Measurements from ENCODE around the gene EFNA1. TPM values are rescaled to one million over a fixed set of nuclear protein-coding genes. Genes with fewer than 3 reads are reported as not detected.
A peak's percentile ranks its signal among the peaks of the same experiment; 100 is the strongest.

EFNA1 gene
- total and polyA plus RNA-seq, 2 of the 13 experiments (the other 11 are each of a cell fraction or from before 2014, with no cell fraction given) = 81.8 to 874 TPM

- no peak for TF ChIP-seq ZNF142 (CRISPR knock-in tag; IDR thresholded peaks at IDR 0.05)
- TF ChIP-seq ZNF281 (CRISPR knock-in tag; IDR thresholded peaks at IDR 0.05; ENCODE audit: borderline replicate concordance) = peak; percentile 94
- TF ChIP-seq HDAC1 (CRISPR knock-in tag; IDR thresholded peaks at IDR 0.05) = peak; percentile 89
- TF ChIP-seq STAG1 (CRISPR knock-in tag; IDR thresholded peaks at IDR 0.05) = no peak; the same call in 1 of the 2 replicates
- no peak for TF ChIP-seq LBX2 (CRISPR knock-in tag; IDR thresholded peaks at IDR 0.05; ENCODE audit: borderline replicate concordance)
- TF ChIP-seq ZSCAN12 (CRISPR knock-in tag; IDR thresholded peaks at IDR 0.05) = no peak
- TF ChIP-seq ZFP82 (CRISPR knock-in tag; IDR thresholded peaks at IDR 0.05; ENCODE audit: borderline replicate concordance) = no peak; the same call in 1 of the 2 replicates
- TF ChIP-seq AGO2 (optimal IDR thresholded peaks at IDR 0.05; ENCODE audit: low read depth, low read length) = peak; percentile 74
- no peak for TF ChIP-seq CEBPB (IDR thresholded peaks at IDR 0.05; ENCODE audit: borderline replicate concordance, low read depth, low read length)
- no peak for TF ChIP-seq ATF1 (CRISPR knock-in tag; IDR thresholded peaks at IDR 0.05)
- TF ChIP-seq ZSCAN5A (CRISPR knock-in tag; IDR thresholded peaks at IDR 0.05; ENCODE audit: borderline replicate concordance) = no peak
- no peak for TF ChIP-seq CREB3 (CRISPR knock-in tag; IDR thresholded peaks at IDR 0.05)
- TF ChIP-seq ZNF326 (CRISPR knock-in tag; IDR thresholded peaks at IDR 0.05; ENCODE audit: borderline replicate concordance) = no peak
- no peak; the same call in 1 of the 2 replicates for TF ChIP-seq DNMT3B (CRISPR knock-in tag; conservative IDR thresholded peaks at IDR 0.05)
- peak; percentile 52; the same call in 1 of the 2 replicates for TF ChIP-seq ZNF253 (CRISPR knock-in tag; IDR thresholded peaks at IDR 0.05; ENCODE audit: borderline replicate concordance)
- no peak for TF ChIP-seq ZNF850 (CRISPR knock-in tag; conservative IDR thresholded peaks at IDR 0.05)
- TF ChIP-seq ZSCAN31 (CRISPR knock-in tag; IDR thresholded peaks at IDR 0.05; ENCODE audit: low read depth) = peak; percentile 59; the same call in 1 of the 2 replicates
Observed at GRCh38 chr1:155128755-155129473, 1.2 kb downstream of the EFNA1 start (continued).

All from HepG2 (cell line).